Thymus (tissue), 14 donors: Measurements from ENCODE around the gene NUDT5. TPM values are rescaled to one million over a fixed set of nuclear protein-coding genes. Genes with fewer than 3 reads are reported as not detected.
A peak's percentile ranks its signal among the peaks of the same experiment; 100 is the strongest.

ENCODE experiments used
- DNase-seq, 9 donors: peaks; one replicate each; pipeline ENCODE4 v3.0.0-alpha.2; 2013; ENCODE audit warnings: low spot score in 9 of 9, low read depth in 6 of 9, missing footprints in 1 of 9
- H3K27ac ChIP-seq, 2 donors: one replicate each; pipeline ENCODE4 v1.5.1; 2013; ENCODE audit warnings: control low read depth in 1 of 2, low read depth in 1 of 2, low read length in 1 of 2, mild to moderate bottlenecking in 1 of 2, moderate library complexity in 1 of 2
- H3K27me3 ChIP-seq, 2 donors: one replicate each; pipeline ENCODE4 v1.5.1; 2013; ENCODE audit warnings: low read length in 1 of 2; ENCODE audit not compliant: control insufficient read depth in 2 of 2, insufficient read depth in 1 of 2
- H3K36me3 ChIP-seq, 2 donors: one replicate each; pipeline ENCODE4 v1.5.1; 2013; ENCODE audit warnings: low read length in 1 of 2, mild to moderate bottlenecking in 1 of 2, moderate library complexity in 1 of 2; ENCODE audit not compliant: control insufficient read depth in 2 of 2, insufficient read depth in 2 of 2
- H3K4me1 ChIP-seq, 2 donors: one replicate each; pipeline ENCODE4 v1.5.1; 2013; ENCODE audit warnings: low read length in 2 of 2; ENCODE audit not compliant: control insufficient read depth in 2 of 2, insufficient read depth in 2 of 2
- H3K4me3 ChIP-seq, 2 donors: one replicate each; pipeline ENCODE4 v1.5.1; 2013; ENCODE audit warnings: low read length in 2 of 2, control low read depth in 1 of 2, mild to moderate bottlenecking in 1 of 2
- H3K9me3 ChIP-seq, 2 donors: one replicate each; pipeline ENCODE4 v1.5.1; 2013; ENCODE audit warnings: low read length in 1 of 2, mild to moderate bottlenecking in 1 of 2; ENCODE audit not compliant: control insufficient read depth in 2 of 2, insufficient read depth in 1 of 2
- WGBS: extraction: QIAGEN DNeasy Blood & Tissue Kit; methylation state at CpG from one replicate; pipeline ENCODE4 v1.1.7; 2013; 5-methylcytosine and 5-hydroxymethylcytosine counted together
- long read RNA-seq, 10 donors: transcript quantifications; one replicate each; lab custom pipeline, GENCODE V29; 2026
- polyA plus RNA-seq: library from polyadenylated mRNA; stranded (reverse); fragments of 200-250 nt; gene quantifications from one replicate; pipeline ENCODE4 v1.2.3, GENCODE V29; 2013
- total RNA-seq: library from RNA; stranded (reverse); fragments of 120-200 nt; gene quantifications from one replicate; pipeline ENCODE4 v1.2.4, GENCODE V29; 2013
- donor health status: healthy.

The NUDT5 gene
- total RNA-seq (120 TPM), polyA plus RNA-seq (47.2 TPM)
- long read RNA-seq, donor 1, partial matches to known transcripts: 0 of 8 reads
- long read RNA-seq, donor 1, other reads (novel, unspliced or antisense): 8 of 8 reads
- long read RNA-seq, donor 2: 0 reads
- long read RNA-seq, donor 3, partial matches to known transcripts: 13 of 95 reads
- long read RNA-seq, donor 3, other reads (novel, unspliced or antisense): 79 of 95 reads
- long read RNA-seq, donor 4, partial matches to known transcripts: 0 of 23 reads
- long read RNA-seq, donor 4, other reads (novel, unspliced or antisense): 22 of 23 reads
- long read RNA-seq, donor 5, partial matches to known transcripts: 12 of 88 reads
- long read RNA-seq, donor 5, other reads (novel, unspliced or antisense): 75 of 88 reads
- long read RNA-seq, donor 6, partial matches to known transcripts: 0 of 32 reads
- long read RNA-seq, donor 6, other reads (novel, unspliced or antisense): 32 of 32 reads
- long read RNA-seq, donor 7, partial matches to known transcripts: 0 of 52 reads
- long read RNA-seq, donor 7, other reads (novel, unspliced or antisense): 52 of 52 reads
- long read RNA-seq, donor 8, partial matches to known transcripts: 0 of 21 reads
- long read RNA-seq, donor 8, other reads (novel, unspliced or antisense): 21 of 21 reads
- long read RNA-seq, donor 9, partial matches to known transcripts: 0 of 34 reads
- long read RNA-seq, donor 9, other reads (novel, unspliced or antisense): 33 of 34 reads
- long read RNA-seq, donor 10, partial matches to known transcripts: 0 of 43 reads
- long read RNA-seq, donor 10, other reads (novel, unspliced or antisense): 42 of 43 reads

DNA sequence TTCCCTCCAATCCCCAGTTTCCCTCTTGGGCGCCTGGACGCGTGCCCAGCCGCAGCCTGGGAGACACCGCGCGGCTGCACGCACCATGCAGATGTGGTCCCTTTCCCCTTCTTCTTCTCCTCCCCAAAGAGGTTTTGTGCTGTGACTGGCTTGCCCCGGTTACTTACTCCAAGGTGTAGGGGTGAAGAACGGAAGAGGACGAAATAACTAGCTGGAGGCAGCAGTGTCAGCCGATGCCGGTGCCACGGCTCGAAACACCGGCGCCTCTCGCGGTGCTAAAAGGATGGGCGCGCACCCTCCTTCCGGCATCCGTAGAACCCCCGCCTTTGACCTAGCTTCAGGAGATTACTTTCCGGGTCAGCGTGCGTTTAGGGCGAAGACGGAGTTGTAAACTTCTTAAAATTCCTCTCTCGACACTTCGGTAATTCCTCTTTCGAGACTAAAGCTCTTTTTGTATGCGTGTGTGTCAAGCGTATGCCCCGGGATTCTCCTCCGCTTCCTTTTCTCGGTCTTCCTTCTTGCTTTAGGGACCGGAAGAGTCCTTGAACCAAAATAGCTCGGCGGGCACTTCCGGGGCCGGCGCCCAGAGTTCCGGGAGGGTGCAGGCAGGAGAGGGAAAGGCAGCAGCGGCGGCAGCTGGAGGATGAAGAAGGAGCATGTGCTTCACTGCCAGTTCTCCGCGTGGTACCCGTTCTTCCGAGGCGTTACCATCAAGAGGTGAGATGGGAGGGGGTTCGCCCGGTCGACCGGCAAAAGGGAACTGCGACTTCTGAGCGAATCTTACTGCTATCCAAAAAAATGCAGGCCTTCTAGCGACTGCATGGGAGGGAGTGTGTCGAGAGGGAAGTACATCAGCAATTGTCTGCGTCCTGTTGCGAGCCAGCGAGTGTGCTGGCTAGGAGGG, at the start of gene NUDT5, which contains the start of gene CDC123:
Gene NUDT5, minus strand, starts transcription at position 289 of the 904 bp plus-strand sequence. CDS start 9,600 bp downstream, outside the sequence.
Gene CDC123, plus strand, starts transcription at position 586 of the 904 bp plus-strand sequence. Its CDS starts 58 bp downstream, at position 644.
- whole genome bisulfite sequencing: under 1% methylated on average over 62 of the region's 62 CpGs
- Histone ChIP-seq H3K4me3 (peak within 1 kb of the TSS; percentile 78 to 86), H3K36me3 (peaks cover 3 to 13% of the 10 kb centered on the region in 2 donors), H3K9me3 (no peaks in the 10 kb centered on the region), H3K4me1 (peaks cover 12 to 18% of the 10 kb centered on the region in 2 donors), H3K27ac (peak within 1 kb of the TSS; percentile 95), H3K27me3 (no peaks in the 10 kb centered on the region)
- DNase-seq: peak; percentile 83 to 96 (median 88)

GRCh38 chr10:12243864-12244620, 48.4 kb upstream of the NUDT5 start:
- H3K4me1 ChIP-seq: peaks cover 0 to 17% of the 10 kb centered on the region in 2 donors
- no peaks in the 10 kb centered on the region for H3K27me3 ChIP-seq
- peaks cover 47 to 59% of the 10 kb centered on the region in 2 donors for H3K36me3 ChIP-seq
- no peak overlapping the region for H3K4me3 ChIP-seq
- no peaks in the 10 kb centered on the region for H3K9me3 ChIP-seq
- peak in 1 of 9 donors; percentile 47 for DNase-seq
- 82% methylated on average over 18 of the region's 18 CpGs for WGBS
- peak overlapping the region; percentile 74 to 78 for H3K27ac ChIP-seq

GRCh38 chr10:12241810-12242529, 46.3 kb upstream of the NUDT5 start:
- peaks cover 0 to 21% of the 10 kb centered on the region in 2 donors for H3K4me1 ChIP-seq

GRCh38 chr10:12238821-12239220, 43.1 kb upstream of the NUDT5 start:
- 98% methylated on average over 8 of the region's 8 CpGs for WGBS
- Histone ChIP-seq H3K9me3 (peaks cover 0 to 3% of the 10 kb centered on the region in 2 donors), H3K4me1 (peaks cover 0 to 23% of the 10 kb centered on the region in 2 donors), H3K27me3 (no peaks in the 10 kb centered on the region), H3K36me3 (peaks cover 30 to 59% of the 10 kb centered on the region in 2 donors), H3K27ac (no peak overlapping the region), H3K4me3 (no peak overlapping the region)
- DNase-seq: no peak

More at GRCh38 chr10:12241810-12242529, 46.3 kb upstream of the NUDT5 start:
- 87% methylated on average over 19 of the region's 19 CpGs for WGBS
- Histone ChIP-seq H3K9me3 (no peaks in the 10 kb centered on the region), H3K36me3 (peaks cover 49 to 64% of the 10 kb centered on the region in 2 donors), H3K27me3 (no peaks in the 10 kb centered on the region), H3K4me3 (no peak overlapping the region), H3K27ac (peak overlapping the region; percentile 74 to 79)
- DNase-seq: peak in 1 of 9 donors; percentile 35

DNA sequence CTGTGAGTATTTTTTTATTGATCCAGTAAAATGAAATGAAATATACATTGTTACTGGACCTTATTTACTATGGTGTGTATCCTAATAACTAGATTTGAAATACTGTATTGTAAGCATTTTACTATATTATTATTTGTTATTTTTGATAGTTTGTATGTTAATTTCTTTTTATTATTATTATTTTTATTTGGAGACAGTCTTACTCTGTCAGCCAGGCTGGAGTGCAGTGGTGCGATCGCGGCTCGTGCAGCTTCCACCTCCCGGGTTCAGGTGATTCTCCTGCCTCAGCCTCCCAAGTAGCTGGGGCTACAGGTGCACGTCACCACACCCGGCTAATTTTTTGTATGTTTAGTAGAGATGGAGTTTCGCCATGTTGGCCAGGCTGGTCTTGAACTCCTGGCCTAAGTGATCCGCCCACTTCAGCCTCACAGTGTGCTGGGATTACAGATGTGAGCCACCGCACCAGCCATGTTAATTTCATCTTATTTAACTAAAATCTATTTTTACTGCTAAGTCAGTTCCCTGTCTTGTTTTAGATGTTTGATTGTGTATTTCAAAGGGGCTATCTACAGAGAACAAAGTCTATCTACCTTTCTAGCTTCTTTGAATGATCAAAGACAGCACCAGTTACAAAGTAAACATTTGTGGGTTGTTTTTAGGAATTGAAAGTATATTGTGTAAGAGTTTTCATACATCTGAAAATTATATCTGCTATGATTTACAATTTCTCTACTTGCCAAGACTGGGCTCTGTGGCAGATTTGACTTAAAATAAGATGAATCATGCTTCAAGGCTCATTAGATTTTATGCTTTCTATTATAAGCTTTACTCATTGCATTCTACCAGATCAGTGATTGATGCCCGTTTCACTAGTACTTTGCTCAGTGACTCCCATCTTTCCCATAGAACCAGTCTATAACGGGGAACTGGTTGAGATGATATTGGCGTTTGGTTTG, 41.9 kb upstream of the NUDT5 start:
- no peaks in the 10 kb centered on the region for H3K27me3 ChIP-seq
- H3K9me3 ChIP-seq: peaks cover 0 to 3% of the 10 kb centered on the region in 2 donors
- no peak overlapping the region for H3K4me3 ChIP-seq
- H3K27ac ChIP-seq: peak overlapping the region in 1 of 2 donors; percentile 26
- peak in 1 of 9 donors; percentile 19 for DNase-seq
- 95% methylated on average over 13 of the region's 13 CpGs for WGBS
- H3K4me1 ChIP-seq: peaks cover 0 to 15% of the 10 kb centered on the region in 2 donors
- H3K36me3 ChIP-seq: peaks cover 28 to 64% of the 10 kb centered on the region in 2 donors

GRCh38 chr10:12235796-12236195, 40.1 kb upstream of the NUDT5 start:
- Histone ChIP-seq H3K9me3 (peaks cover 0 to 3% of the 10 kb centered on the region in 2 donors), H3K4me3 (no peak overlapping the region), H3K4me1 (peaks cover 0 to 6% of the 10 kb centered on the region in 2 donors), H3K36me3 (peaks cover 32 to 70% of the 10 kb centered on the region in 2 donors), H3K27ac (peak overlapping the region in 1 of 2 donors; percentile 35), H3K27me3 (no peaks in the 10 kb centered on the region)
- DNase-seq: no peak
- WGBS: 94% methylated on average over 4 of the region's 4 CpGs
